ENCODE results near the gene NMNAT2. TPM values are rescaled to one million over a fixed set of nuclear protein-coding genes. Genes with fewer than 3 reads are reported as not detected.

Gene NMNAT2
- total and polyA plus RNA-seq, 2 of the 13 experiments (the other 11 are each of a cell fraction or from before 2014, with no cell fraction given): not detected

DNA sequence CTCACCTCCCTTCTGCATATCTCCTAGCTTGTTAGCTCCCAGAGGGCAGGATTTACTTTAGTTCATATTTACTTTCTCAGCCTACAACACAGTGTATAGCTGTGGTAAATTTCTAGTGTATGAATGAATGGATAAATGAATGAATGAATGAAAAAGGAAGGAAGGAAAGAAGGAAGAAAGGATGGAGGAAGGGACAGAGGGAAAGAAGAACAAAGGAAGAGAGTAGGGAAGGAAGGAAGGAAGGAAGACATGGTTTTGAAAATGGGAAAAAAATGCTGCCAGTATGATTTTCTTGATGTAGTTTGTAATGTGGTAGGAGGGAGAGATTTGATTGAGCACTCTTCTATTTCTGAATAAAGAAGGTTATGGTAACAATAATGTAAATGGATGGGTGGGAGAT, 185.1 kb downstream of the NMNAT2 start:
- H3K36me3 ChIP-seq (replicated peaks in 1 of 2; ENCODE audit: control insufficient read depth in 1 of 2, insufficient read depth in 2 of 2, low read length in 2 of 2): no peaks in the 10 kb centered on the region
- H2AFZ ChIP-seq (ENCODE audit: low read length): no peak overlapping the region
- H3K4me1 ChIP-seq (ENCODE audit: insufficient read depth, low read length): peaks cover 46% of the 10 kb centered on the region
- no peaks in the 10 kb centered on the region for H3K79me2 ChIP-seq (ENCODE audit: insufficient read depth, low read length)
- H3K27ac ChIP-seq (ENCODE audit: extremely low read length, insufficient read depth, low read length): no peak overlapping the region
- H3K4me3 ChIP-seq (replicated peaks in 1 of 3; ENCODE audit: insufficient read depth in 1 of 3, low read depth in 2 of 3, low read length in 3 of 3): no peak overlapping the region
- no peak overlapping the region for H3K9ac ChIP-seq (ENCODE audit: insufficient read depth, low read depth, low read length)
- no peak for DNase-seq (ENCODE audit: low spot score)
- no peak for FAIRE-seq
- H3K27me3 ChIP-seq (ENCODE audit: control insufficient read depth in 1 of 2, insufficient read depth in 2 of 2, low read length in 2 of 2): no peaks in the 10 kb centered on the region
- BruUV-seq (replicated peaks): no TSS peak
- no peaks in the 10 kb centered on the region for H3K9me3 ChIP-seq (ENCODE audit: low read length)
- POLR2A ChIA-PET: no interaction called here
- CTCF ChIA-PET (ENCODE audit: low intra/inter-chr PET ratio, low total read pairs): interaction anchor here (0.7 kb wide), 1 partner anchor 270 kb away, joined by 3 read pairs; no protein-coding TSS in a partner anchor
- no peak overlapping the region for H3K4me2 ChIP-seq (ENCODE audit: low read depth, low read length)
- no peak for ATAC-seq
- no peaks in the 10 kb centered on the region for H4K20me1 ChIP-seq (ENCODE audit: insufficient read depth, low read length)
- intact Hi-C loops (cut with micrococcal nuclease; ENCODE audit: unreplicated experiment) (no loop called here), in situ Hi-C loops (cut with HindIII; ENCODE audit: extremely low pct_ligation_motif_present, low pct_unique_long_range_greater_than_20kb) (no loop called here)
- TF ChIP-seq, protein P1, sequence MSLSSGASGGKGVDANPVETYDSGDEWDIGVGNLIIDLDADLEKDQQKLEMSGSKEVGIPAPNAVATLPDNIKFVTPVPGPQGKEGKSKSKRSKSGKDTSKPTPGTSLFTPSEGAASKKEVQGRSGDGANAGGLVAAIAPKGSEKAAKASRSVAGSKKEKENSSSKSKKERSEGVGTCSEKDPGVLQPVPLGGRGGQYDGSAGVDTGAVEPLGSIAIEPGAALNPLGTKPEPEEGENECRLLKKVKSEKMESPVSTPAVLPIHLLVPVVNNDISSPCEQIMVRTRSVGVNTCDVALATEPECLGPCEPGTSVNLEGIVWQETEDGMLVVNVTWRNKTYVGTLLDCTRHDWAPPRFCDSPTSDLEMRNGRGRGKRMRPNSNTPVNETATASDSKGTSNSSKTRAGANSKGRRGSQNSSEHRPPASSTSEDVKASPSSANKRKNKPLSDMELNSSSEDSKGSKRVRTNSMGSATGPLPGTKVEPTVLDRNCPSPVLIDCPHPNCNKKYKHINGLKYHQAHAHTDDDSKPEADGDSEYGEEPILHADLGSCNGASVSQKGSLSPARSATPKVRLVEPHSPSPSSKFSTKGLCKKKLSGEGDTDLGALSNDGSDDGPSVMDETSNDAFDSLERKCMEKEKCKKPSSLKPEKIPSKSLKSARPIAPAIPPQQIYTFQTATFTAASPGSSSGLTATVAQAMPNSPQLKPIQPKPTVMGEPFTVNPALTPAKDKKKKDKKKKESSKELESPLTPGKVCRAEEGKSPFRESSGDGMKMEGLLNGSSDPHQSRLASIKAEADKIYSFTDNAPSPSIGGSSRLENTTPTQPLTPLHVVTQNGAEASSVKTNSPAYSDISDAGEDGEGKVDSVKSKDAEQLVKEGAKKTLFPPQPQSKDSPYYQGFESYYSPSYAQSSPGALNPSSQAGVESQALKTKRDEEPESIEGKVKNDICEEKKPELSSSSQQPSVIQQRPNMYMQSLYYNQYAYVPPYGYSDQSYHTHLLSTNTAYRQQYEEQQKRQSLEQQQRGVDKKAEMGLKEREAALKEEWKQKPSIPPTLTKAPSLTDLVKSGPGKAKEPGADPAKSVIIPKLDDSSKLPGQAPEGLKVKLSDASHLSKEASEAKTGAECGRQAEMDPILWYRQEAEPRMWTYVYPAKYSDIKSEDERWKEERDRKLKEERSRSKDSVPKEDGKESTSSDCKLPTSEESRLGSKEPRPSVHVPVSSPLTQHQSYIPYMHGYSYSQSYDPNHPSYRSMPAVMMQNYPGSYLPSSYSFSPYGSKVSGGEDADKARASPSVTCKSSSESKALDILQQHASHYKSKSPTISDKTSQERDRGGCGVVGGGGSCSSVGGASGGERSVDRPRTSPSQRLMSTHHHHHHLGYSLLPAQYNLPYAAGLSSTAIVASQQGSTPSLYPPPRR (CRISPR knock-in tag; IDR thresholded peaks at IDR 0.05; ENCODE audit: borderline replicate concordance): no peak
- TF ChIP-seq NR1H2 (CRISPR knock-in tag; IDR thresholded peaks at IDR 0.05; ENCODE audit: borderline replicate concordance, low read depth) (no peak), ZNF292 (CRISPR knock-in tag; IDR thresholded peaks at IDR 0.05; ENCODE audit: borderline replicate concordance, low read depth) (no peak), ARNT2 (CRISPR knock-in tag; IDR thresholded peaks at IDR 0.05; ENCODE audit: low read depth) (no peak), RFXANK (CRISPR knock-in tag; IDR thresholded peaks at IDR 0.05) (no peak), ATAD3A (CRISPR knock-in tag; IDR thresholded peaks at IDR 0.05) (no peak), ZNF317 (CRISPR knock-in tag; IDR thresholded peaks at IDR 0.05) (no peak), ZNF296 (CRISPR knock-in tag; conservative IDR thresholded peaks at IDR 0.05) (no peak), RFX1 (IDR thresholded peaks at IDR 0.05) (no peak), ZFP41 (CRISPR knock-in tag; IDR thresholded peaks at IDR 0.05; ENCODE audit: borderline replicate concordance) (no peak), ZKSCAN5 (CRISPR knock-in tag; IDR thresholded peaks at IDR 0.05) (no peak), NKX3-1 (CRISPR knock-in tag; IDR thresholded peaks at IDR 0.05) (no peak), ZNF674 (CRISPR knock-in tag; IDR thresholded peaks at IDR 0.05; ENCODE audit: low read depth) (no peak)
- TF ChIP-seq, protein P2, sequence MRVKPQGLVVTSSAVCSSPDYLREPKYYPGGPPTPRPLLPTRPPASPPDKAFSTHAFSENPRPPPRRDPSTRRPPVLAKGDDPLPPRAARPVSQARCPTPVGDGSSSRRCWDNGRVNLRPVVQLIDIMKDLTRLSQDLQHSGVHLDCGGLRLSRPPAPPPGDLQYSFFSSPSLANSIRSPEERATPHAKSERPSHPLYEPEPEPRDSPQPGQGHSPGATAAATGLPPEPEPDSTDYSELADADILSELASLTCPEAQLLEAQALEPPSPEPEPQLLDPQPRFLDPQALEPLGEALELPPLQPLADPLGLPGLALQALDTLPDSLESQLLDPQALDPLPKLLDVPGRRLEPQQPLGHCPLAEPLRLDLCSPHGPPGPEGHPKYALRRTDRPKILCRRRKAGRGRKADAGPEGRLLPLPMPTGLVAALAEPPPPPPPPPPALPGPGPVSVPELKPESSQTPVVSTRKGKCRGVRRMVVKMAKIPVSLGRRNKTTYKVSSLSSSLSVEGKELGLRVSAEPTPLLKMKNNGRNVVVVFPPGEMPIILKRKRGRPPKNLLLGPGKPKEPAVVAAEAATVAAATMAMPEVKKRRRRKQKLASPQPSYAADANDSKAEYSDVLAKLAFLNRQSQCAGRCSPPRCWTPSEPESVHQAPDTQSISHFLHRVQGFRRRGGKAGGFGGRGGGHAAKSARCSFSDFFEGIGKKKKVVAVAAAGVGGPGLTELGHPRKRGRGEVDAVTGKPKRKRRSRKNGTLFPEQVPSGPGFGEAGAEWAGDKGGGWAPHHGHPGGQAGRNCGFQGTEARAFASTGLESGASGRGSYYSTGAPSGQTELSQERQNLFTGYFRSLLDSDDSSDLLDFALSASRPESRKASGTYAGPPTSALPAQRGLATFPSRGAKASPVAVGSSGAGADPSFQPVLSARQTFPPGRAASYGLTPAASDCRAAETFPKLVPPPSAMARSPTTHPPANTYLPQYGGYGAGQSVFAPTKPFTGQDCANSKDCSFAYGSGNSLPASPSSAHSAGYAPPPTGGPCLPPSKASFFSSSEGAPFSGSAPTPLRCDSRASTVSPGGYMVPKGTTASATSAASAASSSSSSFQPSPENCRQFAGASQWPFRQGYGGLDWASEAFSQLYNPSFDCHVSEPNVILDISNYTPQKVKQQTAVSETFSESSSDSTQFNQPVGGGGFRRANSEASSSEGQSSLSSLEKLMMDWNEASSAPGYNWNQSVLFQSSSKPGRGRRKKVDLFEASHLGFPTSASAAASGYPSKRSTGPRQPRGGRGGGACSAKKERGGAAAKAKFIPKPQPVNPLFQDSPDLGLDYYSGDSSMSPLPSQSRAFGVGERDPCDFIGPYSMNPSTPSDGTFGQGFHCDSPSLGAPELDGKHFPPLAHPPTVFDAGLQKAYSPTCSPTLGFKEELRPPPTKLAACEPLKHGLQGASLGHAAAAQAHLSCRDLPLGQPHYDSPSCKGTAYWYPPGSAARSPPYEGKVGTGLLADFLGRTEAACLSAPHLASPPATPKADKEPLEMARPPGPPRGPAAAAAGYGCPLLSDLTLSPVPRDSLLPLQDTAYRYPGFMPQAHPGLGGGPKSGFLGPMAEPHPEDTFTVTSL (CRISPR knock-in tag; IDR thresholded peaks at IDR 0.05; ENCODE audit: borderline replicate concordance): no peak
- TF ChIP-seq, protein P3, sequence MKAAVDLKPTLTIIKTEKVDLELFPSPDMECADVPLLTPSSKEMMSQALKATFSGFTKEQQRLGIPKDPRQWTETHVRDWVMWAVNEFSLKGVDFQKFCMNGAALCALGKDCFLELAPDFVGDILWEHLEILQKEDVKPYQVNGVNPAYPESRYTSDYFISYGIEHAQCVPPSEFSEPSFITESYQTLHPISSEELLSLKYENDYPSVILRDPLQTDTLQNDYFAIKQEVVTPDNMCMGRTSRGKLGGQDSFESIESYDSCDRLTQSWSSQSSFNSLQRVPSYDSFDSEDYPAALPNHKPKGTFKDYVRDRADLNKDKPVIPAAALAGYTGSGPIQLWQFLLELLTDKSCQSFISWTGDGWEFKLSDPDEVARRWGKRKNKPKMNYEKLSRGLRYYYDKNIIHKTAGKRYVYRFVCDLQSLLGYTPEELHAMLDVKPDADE (CRISPR knock-in tag; IDR thresholded peaks at IDR 0.05): no peak

All from HepG2 (cell line).